Activated CD4-positive, alpha-beta T cell treated with anti-CD3 and anti-CD28 coated beads, Interleukin-2, Interleukin-6, amounts not matched to agents 100 ng/mL and 50 ng/mL, durations not matched to agents 16 hours and 8 hours (primary cell): ENCODE results near the gene SNAP23.

Experiments used
- DNase-seq: peaks from one replicate; pipeline ENCODE4 v3.0.0-alpha.2; 2020

SNAP23 gene

GRCh38 chr15:42575188-42576039 is 80.0 kb downstream of the SNAP23 start, which contains the start of gene STARD9:
TSS of gene STARD9 (plus strand) at chr15:42575606. CDS start at chr15:42575716, 110 bp downstream.
- DNase-seq = peak; percentile 97

- no peak for DNase-seq
Measured at GRCh38 chr15:42576040-42576594, 80.7 kb downstream of the SNAP23 start.

GRCh38 chr15:42576776-42577175 is 81.3 kb downstream of the SNAP23 start:
- no peak for DNase-seq

GRCh38 chr15:42577514-42578031 is 82.1 kb downstream of the SNAP23 start:
- no peak for DNase-seq

GRCh38 chr15:42578984-42579537 is 83.6 kb downstream of the SNAP23 start:
- no peak for DNase-seq

- peak; percentile 83 for DNase-seq
Measured at GRCh38 chr15:42581272-42581730, 85.9 kb downstream of the SNAP23 start.
